Measurements from ENCODE around the gene VCAN. TPM values are rescaled to one million over a fixed set of nuclear protein-coding genes. Genes with fewer than 3 reads are reported as not detected.

Gene VCAN
- total RNA-seq, 1 donor from 2014 or later = 269 TPM

Other genes starting within 250 kb of the VCAN start
- gene HAPLN1, start 249.1 kb downstream of the VCAN start, total RNA-seq = 5.7 TPM